Glutamatergic neuron (in vitro differentiated cells): ENCODE results near the gene NBEA. TPM values are rescaled to one million over a fixed set of nuclear protein-coding genes. Genes with fewer than 3 reads are reported as not detected.

Source experiments
- DNase-seq: peaks from one replicate; pipeline ENCODE4 v3.0.0; 2022
- H3K27ac Mint-ChIP-seq: one replicate; pipeline ENCODE4 v1.8.0; 2020; ENCODE audit warnings: mild to moderate bottlenecking, mixed read lengths, inconsistent platforms; ENCODE audit not compliant: unreplicated experiment
- H3K27me3 Mint-ChIP-seq: one replicate; pipeline ENCODE4 v1.8.0; 2020; ENCODE audit warnings: mild to moderate bottlenecking, moderate library complexity, mixed read lengths, inconsistent platforms; ENCODE audit not compliant: unreplicated experiment
- H3K36me3 Mint-ChIP-seq: one replicate; pipeline ENCODE4 v1.8.0; 2020; ENCODE audit warnings: mild to moderate bottlenecking, mixed read lengths, inconsistent platforms; ENCODE audit not compliant: unreplicated experiment
- H3K4me1 Mint-ChIP-seq: one replicate; pipeline ENCODE4 v1.8.0; 2020; ENCODE audit warnings: mild to moderate bottlenecking, low read depth, mixed read lengths, inconsistent platforms; ENCODE audit not compliant: unreplicated experiment
- H3K4me3 Mint-ChIP-seq: one replicate; pipeline ENCODE4 v1.8.0; 2020; ENCODE audit warnings: mild to moderate bottlenecking, mixed read lengths, inconsistent platforms; ENCODE audit not compliant: unreplicated experiment
- H3K9me3 Mint-ChIP-seq: one replicate; pipeline ENCODE4 v1.8.0; 2020; ENCODE audit warnings: mild to moderate bottlenecking, moderate library complexity, mixed read lengths, inconsistent platforms; ENCODE audit not compliant: unreplicated experiment
- CTCF ChIP-seq: fragments of 200-600 bp; sonication (generic); IDR thresholded peaks from one replicate; pipeline ENCODE4 v1.5.0; 2021; ENCODE audit not compliant: partially characterized antibody, unreplicated experiment
- total RNA-seq: library from RNA; stranded (reverse); fragmentation: NEBNext Ultra II Directional; extraction: Animal tissue kit (Norgen Biotek cat#: 25700); gene quantifications from one replicate; pipeline ENCODE4 v1.2.1, GENCODE V29; 2021; ENCODE audit not compliant: unreplicated experiment

Gene NBEA
- total RNA-seq, 1 donor from 2014 or later: 48.3 TPM

GRCh38 chr13:35347679-35348205 is 405.7 kb downstream of the NBEA start:
- Mint-ChIP-seq H3K27ac (peak overlapping the region; percentile 79), H3K9me3 (peaks cover 11% of the 10 kb centered on the region), H3K36me3 (no peaks in the 10 kb centered on the region), H3K27me3 (no peaks in the 10 kb centered on the region), H3K4me1 (peaks cover 36% of the 10 kb centered on the region), H3K4me3 (peak overlapping the region; percentile 64)
- TF ChIP-seq CTCF: no peak
- DNase-seq: peak; percentile 22

GRCh38 chr13:35349052-35349451 is 407.0 kb downstream of the NBEA start:
- no peak overlapping the region for H3K27ac Mint-ChIP-seq
- H3K4me1 Mint-ChIP-seq: peaks cover 36% of the 10 kb centered on the region
- no peaks in the 10 kb centered on the region for H3K27me3 Mint-ChIP-seq
- no peak for DNase-seq
- no peaks in the 10 kb centered on the region for H3K36me3 Mint-ChIP-seq
- no peak for TF ChIP-seq CTCF
- H3K4me3 Mint-ChIP-seq: no peak overlapping the region
- peaks cover 11% of the 10 kb centered on the region for H3K9me3 Mint-ChIP-seq

GRCh38 chr13:35349673-35350278 is 407.7 kb downstream of the NBEA start:
- Mint-ChIP-seq H3K27me3 (no peaks in the 10 kb centered on the region), H3K9me3 (peaks cover 11% of the 10 kb centered on the region), H3K36me3 (no peaks in the 10 kb centered on the region), H3K4me3 (no peak overlapping the region), H3K4me1 (peaks cover 34% of the 10 kb centered on the region), H3K27ac (no peak overlapping the region)
- no peak for DNase-seq
- TF ChIP-seq CTCF: no peak

- DNase-seq: no peak
- no peaks in the 10 kb centered on the region for H3K27me3 Mint-ChIP-seq
- TF ChIP-seq CTCF: no peak
- H3K4me1 Mint-ChIP-seq: peaks cover 8% of the 10 kb centered on the region
- no peak overlapping the region for H3K27ac Mint-ChIP-seq
- H3K36me3 Mint-ChIP-seq: no peaks in the 10 kb centered on the region
- no peak overlapping the region for H3K4me3 Mint-ChIP-seq
- H3K9me3 Mint-ChIP-seq: no peaks in the 10 kb centered on the region
Observed at GRCh38 chr13:35354285-35354684, 412.2 kb downstream of the NBEA start.

GRCh38 chr13:35354882-35355281 is 412.8 kb downstream of the NBEA start:
- Mint-ChIP-seq H3K27ac (no peak overlapping the region), H3K36me3 (no peaks in the 10 kb centered on the region), H3K4me1 (peaks cover 4% of the 10 kb centered on the region), H3K4me3 (no peak overlapping the region), H3K27me3 (no peaks in the 10 kb centered on the region), H3K9me3 (no peaks in the 10 kb centered on the region)
- no peak for TF ChIP-seq CTCF
- no peak for DNase-seq
